Activated T-helper 1 cell treated with anti-CD3 and anti-CD28 coated beads, Interleukin-12 subunit alpha, Interleukin-12 subunit beta, Interleukin-2, Interleukin-4 antibody, amounts not matched to agents 30 ng/mL and 10 ng/mL and 1 ng/mL, durations not matched to agents 14 hours and 24 hours and 36 hours (primary cell): Measurements from ENCODE around the gene WRAP73. TPM values are rescaled to one million over a fixed set of nuclear protein-coding genes. Genes with fewer than 3 reads are reported as not detected.

Experiments
- DNase-seq: peaks from one replicate; pipeline ENCODE4 v3.0.0; 2021; ENCODE audit warnings: low spot score
- H3K27ac Mint-ChIP-seq: one replicate; pipeline ENCODE4 v1.8.0; 2021; ENCODE audit warnings: mild to moderate bottlenecking, mixed read lengths
- H3K27me3 Mint-ChIP-seq: one replicate; pipeline ENCODE4 v1.8.0; 2022; ENCODE audit warnings: mild to moderate bottlenecking, moderate library complexity, mixed read lengths; ENCODE audit not compliant: insufficient read depth
- H3K36me3 Mint-ChIP-seq: one replicate; pipeline ENCODE4 v1.8.0; 2021; ENCODE audit warnings: low read depth, mixed read lengths
- H3K4me1 Mint-ChIP-seq: one replicate; pipeline ENCODE4 v1.8.0; 2021; ENCODE audit warnings: low read depth, mixed read lengths
- H3K4me3 Mint-ChIP-seq: one replicate; pipeline ENCODE4 v1.8.0; 2021; ENCODE audit warnings: mild to moderate bottlenecking, moderate library complexity, mixed read lengths
- H3K9me3 Mint-ChIP-seq: one replicate; pipeline ENCODE4 v1.8.0; 2021; ENCODE audit warnings: mixed read lengths
- intact Hi-C: fragments of 100-400 bp; cut with micrococcal nuclease; formaldehyde crosslinking; loops from one replicate; pipeline ENCODE4 v1.15.1; 2024
- total RNA-seq: library from RNA; stranded (reverse); gene quantifications from 2 replicates; pipeline ENCODE4 v1.2.3, GENCODE V29; 2022

WRAP73 gene
- total RNA-seq, 1 donor from 2014 or later, result 45.5 TPM

DNA sequence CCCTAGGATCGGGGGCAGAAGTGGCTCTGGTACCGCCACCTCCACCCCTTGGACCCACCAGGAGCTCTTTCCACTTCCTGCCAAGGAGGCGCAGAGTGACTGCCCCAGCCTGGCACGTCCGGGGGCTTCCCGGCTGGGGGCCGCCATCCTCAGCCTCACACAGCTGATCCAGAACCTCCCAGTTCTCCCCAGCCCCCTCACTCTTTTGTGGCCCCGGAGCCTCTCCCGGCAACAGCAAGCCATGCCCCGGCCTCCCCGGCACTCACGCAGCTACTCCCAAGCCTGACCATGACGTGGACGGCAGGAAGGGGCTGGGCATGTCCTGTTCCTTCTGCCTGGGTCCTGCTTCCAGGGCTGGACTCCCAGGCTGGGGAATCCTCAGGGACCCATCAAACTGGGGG lies 19.5 kb upstream of the WRAP73 start:
- DNase-seq, result no peak
- no peaks in the 10 kb centered on the region for H3K9me3 Mint-ChIP-seq
- H3K36me3 Mint-ChIP-seq, result no peaks in the 10 kb centered on the region
- intact Hi-C loops, result no loop called here
- peaks cover 4% of the 10 kb centered on the region for H3K27me3 Mint-ChIP-seq
- H3K27ac Mint-ChIP-seq, result no peak overlapping the region
- no peak overlapping the region for H3K4me3 Mint-ChIP-seq
- H3K4me1 Mint-ChIP-seq, result no peaks in the 10 kb centered on the region

DNA sequence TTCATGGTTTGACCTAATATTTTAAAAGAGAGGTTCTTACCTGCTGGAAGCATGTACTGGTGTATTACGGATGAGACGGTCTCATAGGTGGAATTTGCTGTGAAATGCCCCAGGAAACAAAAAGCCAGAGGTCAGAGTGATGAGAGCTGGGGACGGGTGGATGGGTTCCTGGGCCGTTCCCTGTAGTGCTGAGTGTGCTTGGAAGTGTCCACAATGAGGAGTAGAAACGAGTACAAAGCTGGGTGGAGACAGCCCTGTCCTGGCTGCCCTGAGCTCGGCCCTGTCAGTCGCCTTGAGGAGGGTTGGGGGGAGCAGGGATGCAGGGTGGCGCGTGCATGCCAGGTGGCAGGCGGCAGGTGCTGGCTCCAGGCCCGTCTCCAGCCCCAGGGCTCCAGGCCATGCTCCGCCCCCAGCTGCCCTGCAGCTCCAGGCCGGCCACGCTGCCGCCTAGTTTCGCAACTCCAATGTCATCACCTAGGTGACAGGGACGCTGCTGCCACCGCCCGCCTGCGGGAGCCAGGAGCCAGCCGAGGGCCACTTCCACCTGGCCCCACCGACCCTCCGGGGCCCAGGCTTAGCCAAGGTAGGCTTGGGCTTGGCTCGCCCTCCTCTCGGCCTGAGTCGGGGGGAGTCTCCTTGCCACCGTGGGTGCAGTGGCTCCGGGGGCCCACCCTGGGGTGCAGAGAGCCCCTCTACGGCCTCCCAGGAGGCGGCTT lies 18.8 kb upstream of the WRAP73 start:
- Mint-ChIP-seq H3K36me3 (no peaks in the 10 kb centered on the region), H3K9me3 (no peaks in the 10 kb centered on the region), H3K4me1 (no peaks in the 10 kb centered on the region), H3K27ac (no peak overlapping the region), H3K4me3 (no peak overlapping the region), H3K27me3 (peaks cover 4% of the 10 kb centered on the region)
- no peak for DNase-seq
- intact Hi-C loops, result no loop called here

- Mint-ChIP-seq H3K4me1 (no peaks in the 10 kb centered on the region), H3K4me3 (no peak overlapping the region), H3K9me3 (no peaks in the 10 kb centered on the region), H3K27me3 (peaks cover 4% of the 10 kb centered on the region), H3K27ac (no peak overlapping the region), H3K36me3 (no peaks in the 10 kb centered on the region)
- intact Hi-C loops, result no loop called here
- no peak for DNase-seq
Measured at GRCh38 chr1:3668148-3668547, 18.2 kb upstream of the WRAP73 start.

- intact Hi-C loops, result no loop called here
- H3K9me3 Mint-ChIP-seq, result no peaks in the 10 kb centered on the region
- peaks cover 4% of the 10 kb centered on the region for H3K27me3 Mint-ChIP-seq
- no peaks in the 10 kb centered on the region for H3K4me1 Mint-ChIP-seq
- no peak overlapping the region for H3K4me3 Mint-ChIP-seq
- no peaks in the 10 kb centered on the region for H3K36me3 Mint-ChIP-seq
- no peak overlapping the region for H3K27ac Mint-ChIP-seq
- DNase-seq, result no peak
Measured at GRCh38 chr1:3664700-3665375, 14.9 kb upstream of the WRAP73 start.

GRCh38 chr1:3663999-3664699 lies 14.2 kb upstream of the WRAP73 start:
- H3K4me3 Mint-ChIP-seq, result no peak overlapping the region
- H3K27me3 Mint-ChIP-seq, result peaks cover 7% of the 10 kb centered on the region
- H3K36me3 Mint-ChIP-seq, result no peaks in the 10 kb centered on the region
- intact Hi-C loops, result no loop called here
- DNase-seq, result no peak
- H3K27ac Mint-ChIP-seq, result no peak overlapping the region
- H3K9me3 Mint-ChIP-seq, result no peaks in the 10 kb centered on the region
- no peaks in the 10 kb centered on the region for H3K4me1 Mint-ChIP-seq

DNA sequence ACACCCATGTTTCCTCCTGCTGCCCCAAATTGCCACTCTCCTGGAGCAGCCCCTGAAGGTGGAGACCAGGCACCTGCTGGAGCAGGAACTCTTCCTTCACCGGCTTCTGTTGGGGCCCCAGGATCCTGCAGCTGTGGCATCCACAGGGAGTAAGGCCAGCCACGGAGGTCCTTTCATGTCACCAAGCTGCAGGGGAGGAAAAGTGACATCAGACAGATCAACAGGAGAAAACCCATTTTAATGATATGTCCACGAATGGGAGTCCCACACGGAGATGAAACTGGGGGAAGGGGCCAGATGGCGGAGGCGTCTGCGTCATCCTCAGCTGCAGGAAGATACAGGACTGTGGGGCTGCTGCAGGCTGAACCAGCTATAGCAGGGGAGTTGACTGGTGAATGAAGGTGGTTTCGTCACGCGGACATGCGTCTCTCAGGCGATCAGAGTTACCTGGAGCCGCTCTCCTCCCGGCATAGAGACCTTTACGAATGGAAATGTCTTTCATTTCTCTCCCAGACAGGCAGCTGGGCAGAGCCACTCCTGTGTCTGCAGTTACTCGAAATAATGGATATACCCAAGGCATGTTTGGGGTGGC lies 12.3 kb upstream of the WRAP73 start:
- intact Hi-C loops, result no loop called here
- Mint-ChIP-seq H3K27ac (no peak overlapping the region), H3K27me3 (peaks cover 12% of the 10 kb centered on the region), H3K9me3 (no peaks in the 10 kb centered on the region), H3K36me3 (no peaks in the 10 kb centered on the region), H3K4me1 (no peaks in the 10 kb centered on the region), H3K4me3 (no peak overlapping the region)
- no peak for DNase-seq

DNA sequence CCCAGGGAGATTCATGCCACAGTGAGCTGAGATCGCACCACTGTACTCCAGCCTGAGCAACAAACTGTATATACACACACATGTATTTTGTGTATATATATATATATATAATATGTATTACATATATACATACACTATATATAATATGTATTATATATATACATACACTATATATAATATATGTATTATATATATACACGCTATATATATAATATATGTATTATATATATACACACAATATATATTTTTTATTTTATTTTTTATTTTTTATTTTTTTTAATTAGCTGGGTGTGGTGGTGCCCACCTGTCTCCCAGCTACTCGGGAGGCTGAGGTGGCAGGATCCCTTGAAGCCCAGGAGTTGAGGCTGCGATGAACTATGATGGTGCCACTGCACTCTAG lies 11.7 kb upstream of the WRAP73 start:
- DNase-seq, result no peak
- Mint-ChIP-seq H3K4me3 (no peak overlapping the region), H3K4me1 (no peaks in the 10 kb centered on the region), H3K27me3 (peaks cover 15% of the 10 kb centered on the region), H3K9me3 (no peaks in the 10 kb centered on the region), H3K36me3 (no peaks in the 10 kb centered on the region), H3K27ac (no peak overlapping the region)
- intact Hi-C loops, result no loop called here

GRCh38 chr1:3660704-3661103 lies 10.8 kb upstream of the WRAP73 start:
- Mint-ChIP-seq H3K4me3 (no peak overlapping the region), H3K27me3 (peaks cover 21% of the 10 kb centered on the region), H3K27ac (no peak overlapping the region), H3K9me3 (no peaks in the 10 kb centered on the region), H3K36me3 (no peaks in the 10 kb centered on the region), H3K4me1 (no peaks in the 10 kb centered on the region)
- intact Hi-C loops, result no loop called here
- DNase-seq, result no peak

DNA sequence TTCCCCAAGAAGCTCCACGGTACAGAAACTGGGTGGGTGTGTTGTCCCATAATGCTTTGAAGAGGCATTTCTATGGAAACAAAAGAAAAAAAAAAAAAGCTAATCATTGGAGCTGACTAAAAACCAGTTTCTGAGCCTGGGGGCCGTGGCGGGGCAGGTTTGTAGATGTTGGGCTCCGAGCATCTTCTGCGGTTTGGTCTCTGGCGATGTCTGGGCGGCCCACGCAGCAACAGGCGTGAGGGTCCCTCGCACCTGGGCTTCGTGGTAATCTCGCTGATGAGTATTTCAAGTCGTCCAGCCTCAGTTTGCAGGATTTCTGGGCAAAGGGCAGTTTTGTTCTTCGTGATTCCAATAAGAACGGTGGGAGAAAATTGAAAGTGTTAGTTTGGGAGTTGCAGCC lies 9.2 kb upstream of the WRAP73 start:
- no peak overlapping the region for H3K27ac Mint-ChIP-seq
- H3K27me3 Mint-ChIP-seq, result peaks cover 32% of the 10 kb centered on the region
- intact Hi-C loops, result no loop called here
- H3K4me3 Mint-ChIP-seq, result no peak overlapping the region
- H3K9me3 Mint-ChIP-seq, result no peaks in the 10 kb centered on the region
- H3K4me1 Mint-ChIP-seq, result no peaks in the 10 kb centered on the region
- no peaks in the 10 kb centered on the region for H3K36me3 Mint-ChIP-seq
- no peak for DNase-seq

GRCh38 chr1:3658231-3658615 lies 8.3 kb upstream of the WRAP73 start:
- H3K4me3 Mint-ChIP-seq, result no peak overlapping the region
- H3K27me3 Mint-ChIP-seq, result peaks cover 40% of the 10 kb centered on the region
- intact Hi-C loops, result no loop called here
- H3K36me3 Mint-ChIP-seq, result no peaks in the 10 kb centered on the region
- no peak for DNase-seq
- H3K27ac Mint-ChIP-seq, result no peak overlapping the region
- H3K9me3 Mint-ChIP-seq, result no peaks in the 10 kb centered on the region
- no peaks in the 10 kb centered on the region for H3K4me1 Mint-ChIP-seq

DNA sequence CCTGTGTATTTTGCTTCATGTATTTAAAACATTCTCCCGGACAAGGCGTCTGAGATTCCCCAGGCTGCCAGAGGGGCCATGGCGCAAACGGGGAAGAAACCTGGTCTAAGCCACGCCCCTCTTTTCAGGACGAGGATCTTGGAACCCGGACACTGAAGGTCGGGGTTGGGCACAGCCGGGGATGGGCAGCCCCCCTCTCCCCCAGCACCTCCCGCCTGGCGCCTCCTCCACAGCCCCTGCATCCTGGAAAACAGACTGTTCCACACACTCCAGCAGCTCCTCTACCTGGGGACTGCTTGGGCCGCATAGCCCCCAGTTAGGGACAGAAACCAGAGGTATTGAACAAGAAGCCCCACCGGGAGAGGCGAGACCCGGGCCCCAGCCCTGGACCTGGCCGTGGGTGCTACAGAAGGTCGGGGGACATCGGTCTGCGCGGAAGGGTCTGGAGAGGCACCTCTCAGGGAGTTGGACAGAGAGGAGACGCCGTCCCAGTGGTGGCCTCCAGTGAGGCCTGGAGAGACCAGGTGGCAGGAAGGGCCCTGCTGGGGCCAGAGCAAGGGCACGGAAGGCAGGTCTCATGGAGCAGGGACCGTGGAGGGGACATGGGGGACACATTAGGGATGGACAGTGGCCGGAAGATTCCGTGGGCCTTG lies 7.8 kb upstream of the WRAP73 start:
- H3K4me3 Mint-ChIP-seq, result no peak overlapping the region
- H3K27me3 Mint-ChIP-seq, result peaks cover 42% of the 10 kb centered on the region
- H3K9me3 Mint-ChIP-seq, result no peaks in the 10 kb centered on the region
- no peaks in the 10 kb centered on the region for H3K36me3 Mint-ChIP-seq
- H3K4me1 Mint-ChIP-seq, result no peaks in the 10 kb centered on the region
- H3K27ac Mint-ChIP-seq, result no peak overlapping the region
- intact Hi-C loops, result no loop called here
- DNase-seq, result no peak

DNA sequence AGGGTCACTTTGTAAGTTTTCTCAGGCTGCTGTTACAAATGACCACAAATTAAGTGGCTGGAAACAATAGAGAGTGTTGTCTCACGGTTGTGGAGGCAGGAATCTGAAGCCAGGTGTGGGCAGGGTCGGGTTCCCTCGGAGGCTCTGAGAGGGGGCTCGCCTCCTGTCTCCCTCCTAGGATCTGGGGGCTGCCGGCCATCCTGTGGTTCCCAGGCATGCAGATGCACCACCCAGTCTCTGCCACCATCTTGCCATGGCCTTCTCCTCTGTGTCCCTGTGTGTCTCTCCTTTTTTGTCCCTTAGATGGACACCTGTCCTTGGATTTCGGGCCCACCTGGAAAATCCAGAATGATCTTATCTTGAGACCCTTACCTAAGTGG lies 7.2 kb upstream of the WRAP73 start:
- peaks cover 42% of the 10 kb centered on the region for H3K27me3 Mint-ChIP-seq
- intact Hi-C loops, result no loop called here
- no peak overlapping the region for H3K27ac Mint-ChIP-seq
- no peak for DNase-seq
- H3K36me3 Mint-ChIP-seq, result no peaks in the 10 kb centered on the region
- H3K4me3 Mint-ChIP-seq, result no peak overlapping the region
- H3K4me1 Mint-ChIP-seq, result no peaks in the 10 kb centered on the region
- H3K9me3 Mint-ChIP-seq, result no peaks in the 10 kb centered on the region
